IgD-negative memory B cell (primary cell): ENCODE data around the gene TIMM8A. TPM values are rescaled to one million over a fixed set of nuclear protein-coding genes. Genes with fewer than 3 reads are reported as not detected.

ENCODE experiments used
- H3K27ac Mint-ChIP-seq, 3 donors: one replicate each; pipeline ENCODE4 v1.8.0; 2020 to 2022; ENCODE audit warnings: mild to moderate bottlenecking in 3 of 3, mixed read lengths in 3 of 3, moderate library complexity in 1 of 3
- H3K27me3 Mint-ChIP-seq: one replicate; pipeline ENCODE4 v1.8.0; 2021; ENCODE audit warnings: mixed read lengths
- H3K36me3 Mint-ChIP-seq: one replicate; pipeline ENCODE4 v1.8.0; 2020; ENCODE audit warnings: mild to moderate bottlenecking, mixed read lengths
- H3K4me1 Mint-ChIP-seq, 3 donors: one replicate each; pipeline ENCODE4 v1.8.0; 2020 to 2022; ENCODE audit warnings: mixed read lengths in 3 of 3, mild to moderate bottlenecking in 1 of 3
- H3K4me3 Mint-ChIP-seq, 4 donors: one replicate each; pipeline ENCODE4 v1.8.0; 2020 to 2022; ENCODE audit warnings: mild to moderate bottlenecking in 4 of 4, mixed read lengths in 4 of 4, moderate library complexity in 3 of 4
- H3K9me3 Mint-ChIP-seq, 3 donors: one replicate each; pipeline ENCODE4 v1.8.0; 2020 to 2021; ENCODE audit warnings: mixed read lengths in 3 of 3, mild to moderate bottlenecking in 1 of 3
- polyA plus RNA-seq: library from polyadenylated mRNA; unstranded; fragments of 300-500 nt; fragmentation: Illumina TruSeq; gene quantifications from one replicate; pipeline ENCODE4 v1.2.3, GENCODE V29; 2021

The TIMM8A gene, protein sequence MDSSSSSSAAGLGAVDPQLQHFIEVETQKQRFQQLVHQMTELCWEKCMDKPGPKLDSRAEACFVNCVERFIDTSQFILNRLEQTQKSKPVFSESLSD
- polyA plus RNA-seq = 6.7 TPM

DNA sequence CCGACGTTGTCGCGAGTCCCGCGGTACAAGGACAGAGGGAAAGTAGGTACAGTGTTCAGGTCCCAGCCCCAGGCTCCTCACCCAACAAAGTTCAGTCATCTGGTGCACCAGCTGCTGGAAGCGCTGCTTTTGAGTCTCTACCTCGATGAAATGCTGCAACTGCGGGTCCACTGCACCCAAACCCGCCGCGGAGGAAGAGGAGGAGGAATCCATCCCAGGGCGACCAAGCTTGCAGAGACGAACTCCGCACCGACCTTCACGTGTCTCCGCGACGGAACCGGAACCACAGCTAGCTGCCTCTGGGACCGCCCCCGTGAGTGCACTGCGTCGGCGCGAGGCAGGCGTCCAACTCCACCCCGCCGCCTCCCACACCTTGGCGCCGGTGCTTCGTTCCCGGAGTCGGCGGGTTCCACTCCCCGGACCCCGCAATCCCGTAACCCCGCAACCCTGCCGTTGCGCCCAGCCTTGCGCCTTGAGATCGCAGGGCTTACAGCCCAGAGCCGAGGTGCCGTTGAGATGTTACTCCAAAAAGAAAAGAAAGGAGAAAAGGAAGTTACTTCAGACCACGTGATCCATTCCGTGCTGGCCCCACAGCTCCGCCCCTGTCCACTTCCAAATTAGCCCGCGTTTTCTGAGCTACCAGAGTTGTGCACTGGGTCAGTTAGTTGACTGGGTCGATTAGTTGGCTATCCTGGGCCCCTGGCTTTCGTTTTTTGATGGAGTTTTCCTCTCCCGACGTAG lies at the start of gene TIMM8A:
Gene TIMM8A (minus strand): TSS at position 291 of the 741 bp plus-strand sequence. CDS start 78 bp downstream, at position 213.
- Mint-ChIP-seq H3K36me3 (peaks cover 3% of the 10 kb centered on the region), H3K4me1 (peaks cover 6 to 12% (median 12%) of the 10 kb centered on the region in 3 donors), H3K27me3 (no peaks in the 10 kb centered on the region), H3K9me3 (no peaks in the 10 kb centered on the region), H3K27ac (peak within 1 kb of the TSS; percentile 88 to 94 (median 89)), H3K4me3 (peak within 1 kb of the TSS; percentile 89 to 96 (median 95))

DNA sequence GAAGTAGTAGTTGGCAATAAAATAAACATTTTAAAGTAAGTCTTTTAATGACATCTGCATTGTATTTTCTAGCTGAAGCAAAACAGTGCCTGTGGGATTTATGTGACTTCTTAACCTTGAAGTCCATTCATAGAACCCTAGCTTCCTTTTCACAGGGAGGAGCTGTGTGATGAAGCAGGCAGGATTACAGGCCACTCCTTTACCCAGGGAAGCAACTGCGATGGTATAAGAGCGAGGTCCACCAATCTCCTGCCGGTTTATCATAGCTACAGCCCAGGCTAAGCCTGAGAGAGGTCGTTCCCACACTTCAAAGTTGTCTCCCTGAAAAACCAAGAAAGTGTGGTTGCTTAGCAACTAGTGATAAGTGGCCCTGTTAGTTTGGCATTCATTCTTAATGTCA lies 49.2 kb upstream of the TIMM8A start:
- no peak overlapping the region for H3K27ac Mint-ChIP-seq
- H3K9me3 Mint-ChIP-seq = peaks cover 0 to 2% (median 0%) of the 10 kb centered on the region in 3 donors
- H3K4me3 Mint-ChIP-seq = no peak overlapping the region
- H3K4me1 Mint-ChIP-seq = peaks cover 2 to 13% (median 4%) of the 10 kb centered on the region in 3 donors
- H3K36me3 Mint-ChIP-seq = peaks cover 3% of the 10 kb centered on the region
- no peaks in the 10 kb centered on the region for H3K27me3 Mint-ChIP-seq

DNA sequence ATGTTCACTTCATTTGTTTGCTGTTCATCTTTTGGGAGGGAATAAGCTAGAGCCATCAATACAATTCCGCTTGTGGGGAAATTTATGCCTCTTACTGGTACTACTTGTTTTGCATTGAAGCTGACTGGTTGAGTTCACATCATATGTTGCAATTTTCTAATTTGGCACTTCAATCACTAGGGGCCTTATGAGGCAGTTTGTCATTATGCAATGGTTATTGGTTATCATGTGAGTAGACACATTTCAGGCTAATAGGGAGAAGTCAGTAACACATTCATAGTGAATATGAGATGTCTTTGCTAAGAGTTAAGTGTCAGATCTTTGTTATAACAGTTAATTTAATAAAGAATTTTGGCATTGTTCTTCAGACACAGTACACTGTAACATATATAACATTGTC lies 47.2 kb upstream of the TIMM8A start:
- Mint-ChIP-seq H3K4me1 (peaks cover 5 to 24% (median 5%) of the 10 kb centered on the region in 3 donors), H3K27ac (peak overlapping the region in 1 of 3 donors; percentile 6), H3K36me3 (peaks cover 3% of the 10 kb centered on the region), H3K27me3 (no peaks in the 10 kb centered on the region), H3K9me3 (peaks cover 0 to 2% (median 0%) of the 10 kb centered on the region in 3 donors), H3K4me3 (no peak overlapping the region)

DNA sequence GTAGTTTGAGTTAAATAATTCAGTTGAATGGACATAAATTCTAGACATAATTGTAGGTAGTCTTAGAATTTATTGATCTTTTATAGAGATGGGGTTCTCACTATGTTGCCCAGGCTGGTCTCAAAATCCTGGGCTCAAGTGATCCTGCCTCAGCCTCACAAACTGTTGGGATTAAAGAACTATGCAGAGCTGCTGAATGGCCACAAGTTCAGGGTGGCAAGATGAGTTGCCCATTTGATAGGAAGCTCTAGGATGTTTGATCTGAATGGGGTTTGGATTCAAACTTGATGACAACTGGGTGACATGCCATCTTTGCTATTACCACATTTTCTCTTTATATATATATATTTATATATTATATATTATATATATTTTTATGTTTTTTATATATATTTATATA lies 45.8 kb upstream of the TIMM8A start:
- Mint-ChIP-seq H3K36me3 (peaks cover 3% of the 10 kb centered on the region), H3K9me3 (peaks cover 0 to under 1% (median 0%) of the 10 kb centered on the region in 3 donors), H3K27me3 (peaks cover 1% of the 10 kb centered on the region), H3K4me3 (no peak overlapping the region), H3K4me1 (peaks cover 5 to 24% (median 10%) of the 10 kb centered on the region in 3 donors), H3K27ac (peak overlapping the region in 1 of 3 donors; percentile 18)

DNA sequence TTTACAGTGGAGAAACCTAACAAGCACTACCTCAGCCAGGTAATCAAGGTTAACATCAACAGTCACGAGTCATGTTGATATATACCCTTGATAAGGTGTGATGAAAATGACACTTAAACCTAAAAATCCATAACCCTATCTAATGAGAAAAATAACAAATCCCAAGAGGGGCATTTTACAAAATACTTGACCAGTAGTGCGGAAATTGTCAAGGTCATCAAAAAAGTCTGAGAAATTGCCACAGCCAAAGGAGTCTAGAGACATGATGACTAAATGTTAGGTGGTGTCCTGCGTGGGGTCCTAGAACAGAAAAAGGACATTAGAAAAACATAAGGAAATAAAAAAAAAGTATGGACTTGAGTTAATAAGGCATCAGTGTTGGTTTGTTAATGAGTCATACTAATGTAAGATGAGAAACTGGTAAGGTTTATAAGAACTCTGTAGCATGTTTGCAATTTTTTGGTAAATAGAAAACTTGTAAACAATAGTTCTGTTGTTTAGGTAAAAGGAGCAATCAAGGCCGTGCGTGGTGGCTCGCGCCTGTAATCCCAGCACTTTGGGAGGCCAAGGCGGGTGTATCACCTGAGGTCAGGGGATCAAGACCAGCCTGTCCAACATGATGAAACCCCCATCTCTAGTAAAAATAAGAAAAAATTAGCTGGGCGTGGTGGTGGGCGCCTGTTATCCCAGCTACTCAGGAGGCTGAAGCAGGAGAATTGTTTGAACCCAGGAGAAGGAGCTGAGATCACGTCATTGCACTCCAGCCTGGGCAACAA lies 45.2 kb upstream of the TIMM8A start:
- peaks cover 3% of the 10 kb centered on the region for H3K36me3 Mint-ChIP-seq
- H3K27ac Mint-ChIP-seq = peak overlapping the region in 2 of 3 donors; percentile 41 to 55
- peaks cover 1% of the 10 kb centered on the region for H3K27me3 Mint-ChIP-seq
- H3K4me1 Mint-ChIP-seq = peaks cover 5 to 24% (median 10%) of the 10 kb centered on the region in 3 donors
- H3K9me3 Mint-ChIP-seq = no peaks in the 10 kb centered on the region
- peak overlapping the region in 1 of 4 donors; percentile 72 for H3K4me3 Mint-ChIP-seq

DNA sequence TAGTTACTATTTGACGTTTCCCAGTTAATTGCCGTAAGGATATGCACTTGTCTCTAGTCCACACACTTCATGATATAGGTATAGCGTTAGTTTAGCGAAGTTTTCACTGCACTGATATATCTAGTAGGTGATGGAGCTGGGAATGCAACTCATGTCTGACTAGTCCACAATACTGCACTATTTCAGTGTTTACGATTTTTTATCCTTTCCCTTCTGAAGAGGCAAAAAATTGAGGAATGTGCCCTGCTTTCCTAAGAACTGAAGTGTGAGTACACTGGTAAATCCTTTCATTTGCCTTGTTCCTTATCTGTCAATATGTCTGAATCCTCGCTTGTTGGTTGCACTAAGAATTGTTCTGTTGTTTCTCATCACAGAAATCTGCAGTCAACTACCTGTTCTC lies 43.3 kb upstream of the TIMM8A start:
- H3K4me3 Mint-ChIP-seq = peak overlapping the region; percentile 91 to 98 (median 94)
- no peaks in the 10 kb centered on the region for H3K36me3 Mint-ChIP-seq
- H3K27me3 Mint-ChIP-seq = peaks cover 1% of the 10 kb centered on the region
- H3K9me3 Mint-ChIP-seq = no peaks in the 10 kb centered on the region
- H3K27ac Mint-ChIP-seq = peak overlapping the region; percentile 86 to 97 (median 96)
- H3K4me1 Mint-ChIP-seq = peaks cover 5 to 24% (median 10%) of the 10 kb centered on the region in 3 donors

DNA sequence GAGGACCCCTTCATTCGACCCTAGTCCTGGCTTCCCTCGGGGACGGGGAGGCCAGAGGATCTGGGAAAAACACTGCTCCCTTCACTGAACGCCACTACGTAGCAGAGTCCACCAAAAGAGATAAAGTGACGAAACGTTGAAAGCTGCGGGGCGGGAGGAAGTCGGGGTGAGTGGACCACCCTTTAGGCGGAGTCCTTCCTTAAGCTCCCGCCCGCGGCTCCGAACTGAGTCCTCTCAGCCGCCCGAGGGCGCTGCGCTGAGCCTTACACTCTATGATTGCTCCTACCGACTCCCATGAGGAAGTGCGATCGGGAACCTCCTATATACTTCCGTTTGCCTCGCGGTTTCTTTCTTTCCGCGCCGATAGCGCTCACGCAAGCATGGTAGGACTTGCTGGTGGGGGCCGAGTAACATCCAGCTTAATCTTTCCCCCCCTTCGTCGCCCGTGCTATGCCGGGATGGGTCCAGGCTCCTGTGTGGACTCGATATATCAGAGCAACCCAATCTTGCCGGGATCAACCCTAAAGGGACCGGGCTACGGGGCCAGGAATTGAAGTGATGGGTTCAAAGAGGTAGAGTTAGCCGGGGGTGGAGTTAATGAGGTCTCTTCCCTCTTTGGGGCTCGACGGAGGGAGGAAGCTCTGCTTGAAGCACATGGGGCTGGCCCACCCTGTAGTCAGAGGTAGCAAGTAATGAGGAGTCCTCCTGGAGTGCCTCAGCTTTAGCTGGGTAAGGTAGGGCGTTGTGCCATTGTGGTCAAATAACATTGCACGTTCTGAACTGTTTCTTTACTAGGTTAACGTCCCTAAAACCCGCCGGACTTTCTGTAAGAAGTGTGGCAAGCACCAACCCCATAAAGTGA lies 42.4 kb upstream of the TIMM8A start, which contains the start of gene RPL36A:
Gene RPL36A (plus strand): TSS at position 348 of the 862 bp plus-strand sequence. CDS start 33 bp downstream, at position 381.
- Mint-ChIP-seq H3K4me3 (peak within 1 kb of the TSS; percentile 91 to 98 (median 94)), H3K36me3 (no peaks in the 10 kb centered on the region), H3K27me3 (peaks cover 1% of the 10 kb centered on the region)

DNA sequence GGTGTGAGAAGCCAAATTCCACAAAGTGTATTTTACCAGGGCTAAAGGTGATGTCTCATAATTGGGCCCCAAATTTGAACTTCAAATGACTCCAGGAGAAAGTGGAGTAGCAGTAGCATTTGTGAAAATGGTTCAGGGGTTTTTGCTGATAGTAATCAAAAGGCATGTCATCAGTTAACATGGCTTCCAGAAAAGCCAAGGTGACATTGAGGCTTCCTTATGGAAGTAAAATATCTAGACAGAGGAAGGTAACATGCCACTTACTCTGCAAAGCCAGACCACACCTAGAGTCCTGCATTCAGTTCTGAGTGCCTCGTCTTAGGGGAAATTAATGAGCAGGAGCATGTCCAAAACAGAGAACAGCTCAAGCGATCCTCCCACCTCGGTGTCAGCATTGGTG lies 40.1 kb upstream of the TIMM8A start:
- Mint-ChIP-seq H3K27me3 (peaks cover 1% of the 10 kb centered on the region), H3K4me1 (peaks cover 11 to 32% (median 26%) of the 10 kb centered on the region in 3 donors), H3K9me3 (no peaks in the 10 kb centered on the region), H3K36me3 (no peaks in the 10 kb centered on the region), H3K27ac (no peak overlapping the region), H3K4me3 (no peak overlapping the region)

More for the DNA sequence above, 42.4 kb upstream of the TIMM8A start, which contains the start of gene RPL36A:
- Mint-ChIP-seq H3K27ac (peak within 1 kb of the TSS; percentile 86 to 97 (median 96)), H3K4me1 (peaks cover 10 to 32% (median 16%) of the 10 kb centered on the region in 3 donors), H3K9me3 (no peaks in the 10 kb centered on the region)

DNA sequence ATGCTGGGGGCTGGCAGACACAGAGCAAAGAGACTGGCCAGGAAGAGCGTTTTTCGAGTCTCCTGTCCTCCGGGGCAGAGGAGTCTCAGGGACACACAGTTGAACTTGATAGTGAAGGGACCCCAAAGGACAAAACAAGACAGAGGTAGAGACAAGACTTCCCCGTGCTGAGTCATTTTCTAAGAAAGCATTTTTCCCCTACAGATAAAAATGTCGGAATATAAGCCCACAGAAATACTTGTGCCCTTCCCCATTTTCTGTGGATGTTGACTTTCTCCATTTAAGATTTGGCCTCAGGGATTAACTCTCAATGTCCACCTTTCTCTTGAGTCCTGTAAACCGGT lies 38.0 kb upstream of the TIMM8A start:
- Mint-ChIP-seq H3K27ac (peak overlapping the region; percentile 26 to 97 (median 79)), H3K4me3 (peak overlapping the region; percentile 88 to 97 (median 92)), H3K9me3 (no peaks in the 10 kb centered on the region), H3K36me3 (no peaks in the 10 kb centered on the region), H3K4me1 (peaks cover 14 to 31% (median 29%) of the 10 kb centered on the region in 3 donors), H3K27me3 (peaks cover 1% of the 10 kb centered on the region)

DNA sequence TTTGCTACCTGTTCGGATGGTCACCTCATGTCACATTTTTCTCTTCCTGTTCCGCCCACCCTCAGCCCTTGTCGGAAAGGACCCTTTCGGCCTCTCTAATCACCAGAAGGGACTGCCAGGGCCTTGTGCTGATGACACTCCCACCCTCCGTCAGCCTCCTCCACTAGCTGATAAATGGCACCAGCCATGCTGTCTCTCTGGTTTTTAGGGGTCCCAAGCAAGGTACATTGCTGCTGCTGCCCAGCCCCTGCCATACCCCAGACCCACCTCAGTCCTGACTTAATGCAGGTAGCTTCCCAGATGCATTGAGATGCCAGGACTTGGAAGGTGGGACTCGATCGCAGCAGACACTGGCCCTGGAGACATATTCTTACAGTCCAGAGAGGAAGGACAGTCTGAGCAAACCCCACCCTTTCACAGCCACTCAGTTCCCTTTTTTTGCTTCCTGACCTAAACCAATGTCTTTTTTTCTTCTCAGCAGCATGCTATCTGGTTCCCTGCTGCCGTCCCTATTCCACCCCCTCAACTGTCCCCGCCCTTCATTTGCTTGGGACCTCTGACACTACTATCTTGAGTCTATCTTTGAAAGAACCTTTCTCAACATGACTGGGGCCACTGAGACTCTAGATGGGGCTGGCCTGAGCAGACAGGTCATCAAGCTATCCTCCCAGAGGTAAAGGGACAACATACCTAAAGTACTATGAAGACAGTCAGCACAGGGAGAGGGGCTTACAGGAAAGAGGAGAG lies 37.4 kb upstream of the TIMM8A start, which contains the start of gene BTK:
Gene BTK (minus strand): TSS at position 397 of the 747 bp plus-strand sequence. CDS start 10,907 bp downstream, outside the sequence.
- Mint-ChIP-seq H3K27me3 (peaks cover 1% of the 10 kb centered on the region), H3K9me3 (no peaks in the 10 kb centered on the region), H3K36me3 (no peaks in the 10 kb centered on the region), H3K4me1 (peaks cover 14 to 31% (median 29%) of the 10 kb centered on the region in 3 donors), H3K27ac (peak within 1 kb of the TSS; percentile 26 to 97 (median 79)), H3K4me3 (peak within 1 kb of the TSS; percentile 88 to 97 (median 92))

DNA sequence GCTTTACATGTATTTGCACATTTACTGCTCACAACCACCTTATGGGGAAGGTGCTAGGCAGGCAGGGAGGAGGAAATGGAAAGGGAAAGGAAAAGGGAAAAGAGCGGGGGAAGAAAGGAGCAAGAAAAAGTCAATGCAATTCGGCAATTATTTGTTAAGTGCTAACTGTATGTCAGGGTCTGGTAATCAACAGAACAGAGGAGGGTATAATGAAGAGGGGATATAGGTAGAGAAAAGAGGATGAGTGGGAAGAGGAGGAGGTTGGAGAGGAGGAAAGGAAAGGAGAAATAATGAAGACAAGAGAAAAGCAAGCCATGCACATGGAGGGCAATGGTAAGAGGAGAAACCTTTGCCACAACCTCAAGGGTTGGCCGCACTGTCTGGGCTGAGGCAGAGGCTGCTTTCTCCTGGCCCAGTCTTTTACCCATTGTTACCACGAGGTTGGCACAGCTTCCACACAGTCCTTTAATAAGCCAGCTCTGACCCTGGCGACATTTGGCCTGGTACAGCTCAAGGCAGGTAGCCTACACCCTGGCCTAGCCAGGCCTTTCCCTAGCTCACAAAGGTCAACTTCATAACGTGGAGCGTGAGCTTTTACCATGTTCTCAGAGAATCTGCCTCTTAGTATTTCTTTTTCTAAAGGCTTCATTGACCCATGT lies 36.6 kb upstream of the TIMM8A start:
- Mint-ChIP-seq H3K27me3 (no peaks in the 10 kb centered on the region), H3K9me3 (no peaks in the 10 kb centered on the region), H3K4me3 (peak overlapping the region; percentile 88 to 97 (median 92)), H3K27ac (peak overlapping the region; percentile 26 to 97 (median 79)), H3K4me1 (peaks cover 15 to 31% (median 22%) of the 10 kb centered on the region in 3 donors), H3K36me3 (no peaks in the 10 kb centered on the region)

DNA sequence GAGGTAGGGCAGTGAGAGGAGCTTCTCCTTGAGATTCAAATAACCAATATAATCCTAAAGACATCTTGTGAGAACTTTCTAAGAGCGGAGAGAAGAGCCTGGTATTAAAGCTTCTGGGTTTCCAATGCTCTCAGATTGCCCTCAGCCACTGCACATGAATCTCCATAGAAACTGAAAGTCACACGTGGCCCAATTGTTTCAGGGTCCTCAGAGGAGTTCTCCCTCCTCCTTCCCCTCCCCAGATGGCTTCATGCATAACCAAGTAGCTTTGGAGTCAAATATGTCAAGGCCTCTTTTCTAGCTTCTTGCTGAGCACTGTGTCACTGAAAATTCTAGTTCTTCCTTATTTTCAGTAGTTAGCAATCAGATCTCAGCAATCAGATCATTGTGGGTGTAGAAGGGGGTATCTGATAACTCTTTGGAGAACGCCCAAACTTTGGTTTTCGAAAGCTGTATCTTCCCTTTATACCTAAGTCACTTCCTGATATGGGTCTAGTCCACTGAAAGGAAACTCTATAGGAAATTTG lies 35.2 kb upstream of the TIMM8A start:
- no peaks in the 10 kb centered on the region for H3K36me3 Mint-ChIP-seq
- no peaks in the 10 kb centered on the region for H3K27me3 Mint-ChIP-seq
- peak overlapping the region; percentile 79 to 93 (median 87) for H3K27ac Mint-ChIP-seq
- peaks cover 18 to 38% (median 29%) of the 10 kb centered on the region in 3 donors for H3K4me1 Mint-ChIP-seq
- H3K9me3 Mint-ChIP-seq = no peaks in the 10 kb centered on the region
- H3K4me3 Mint-ChIP-seq = peak overlapping the region; percentile 88 to 97 (median 92)

DNA sequence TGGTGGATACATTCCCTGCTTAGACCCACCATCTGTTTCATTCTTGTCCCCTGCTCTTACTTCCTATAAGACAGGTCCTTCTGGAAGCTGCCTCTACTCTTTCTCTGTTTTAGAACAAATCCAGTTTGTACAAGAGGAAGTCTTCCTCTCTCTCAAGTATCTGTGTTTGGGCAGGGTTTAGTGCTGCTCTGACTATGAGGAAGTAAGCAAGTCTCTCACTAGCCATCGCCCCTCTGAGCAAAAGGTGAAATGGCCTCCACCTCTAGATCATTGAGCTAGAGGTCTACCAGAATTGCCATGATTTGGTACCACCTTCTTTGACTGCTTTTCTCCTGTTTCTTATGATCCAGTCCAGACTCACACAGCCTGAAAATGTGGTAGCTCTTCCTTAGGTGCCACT lies 29.0 kb upstream of the TIMM8A start:
- Mint-ChIP-seq H3K4me1 (peaks cover 19 to 33% (median 21%) of the 10 kb centered on the region in 3 donors), H3K27me3 (no peaks in the 10 kb centered on the region), H3K27ac (peak overlapping the region; percentile 47 to 55 (median 51)), H3K9me3 (no peaks in the 10 kb centered on the region), H3K36me3 (peaks cover 2% of the 10 kb centered on the region), H3K4me3 (peak overlapping the region in 2 of 4 donors; percentile 24 to 56)
